GM12872 (cell line): Measurements from ENCODE around the gene NMD3.

Source experiments
- TF ChIP-seq, protein P1 (sequence below): IDR thresholded peaks from 3 replicates; pipeline ENCODE4 v1.5.1; 2011; ENCODE audit warnings: low read depth, mild to moderate bottlenecking, low read length, moderate library complexity; ENCODE audit not compliant: insufficient read depth

Gene NMD3

DNA sequence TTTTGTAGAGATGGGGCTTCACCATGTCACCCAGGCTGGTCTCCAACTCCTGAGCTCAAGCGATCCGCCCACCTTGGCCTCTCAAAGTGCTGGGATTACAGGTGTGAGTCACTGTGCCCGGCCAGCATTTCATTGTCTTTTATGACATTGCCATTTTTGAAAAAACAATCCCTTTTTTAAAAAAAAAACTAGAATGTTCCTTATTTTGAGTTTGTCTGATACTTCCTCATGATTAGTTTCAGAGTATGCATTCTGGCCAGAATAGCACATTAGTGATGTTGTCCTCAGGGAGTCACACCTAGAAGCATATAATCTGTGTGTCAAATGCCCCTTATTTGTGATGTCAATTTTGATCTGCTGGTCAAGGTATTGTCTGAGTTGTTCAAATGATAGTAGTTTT, 21.2 kb upstream of the NMD3 start:
- TF ChIP-seq, protein P1, sequence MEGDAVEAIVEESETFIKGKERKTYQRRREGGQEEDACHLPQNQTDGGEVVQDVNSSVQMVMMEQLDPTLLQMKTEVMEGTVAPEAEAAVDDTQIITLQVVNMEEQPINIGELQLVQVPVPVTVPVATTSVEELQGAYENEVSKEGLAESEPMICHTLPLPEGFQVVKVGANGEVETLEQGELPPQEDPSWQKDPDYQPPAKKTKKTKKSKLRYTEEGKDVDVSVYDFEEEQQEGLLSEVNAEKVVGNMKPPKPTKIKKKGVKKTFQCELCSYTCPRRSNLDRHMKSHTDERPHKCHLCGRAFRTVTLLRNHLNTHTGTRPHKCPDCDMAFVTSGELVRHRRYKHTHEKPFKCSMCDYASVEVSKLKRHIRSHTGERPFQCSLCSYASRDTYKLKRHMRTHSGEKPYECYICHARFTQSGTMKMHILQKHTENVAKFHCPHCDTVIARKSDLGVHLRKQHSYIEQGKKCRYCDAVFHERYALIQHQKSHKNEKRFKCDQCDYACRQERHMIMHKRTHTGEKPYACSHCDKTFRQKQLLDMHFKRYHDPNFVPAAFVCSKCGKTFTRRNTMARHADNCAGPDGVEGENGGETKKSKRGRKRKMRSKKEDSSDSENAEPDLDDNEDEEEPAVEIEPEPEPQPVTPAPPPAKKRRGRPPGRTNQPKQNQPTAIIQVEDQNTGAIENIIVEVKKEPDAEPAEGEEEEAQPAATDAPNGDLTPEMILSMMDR, result no peak

DNA sequence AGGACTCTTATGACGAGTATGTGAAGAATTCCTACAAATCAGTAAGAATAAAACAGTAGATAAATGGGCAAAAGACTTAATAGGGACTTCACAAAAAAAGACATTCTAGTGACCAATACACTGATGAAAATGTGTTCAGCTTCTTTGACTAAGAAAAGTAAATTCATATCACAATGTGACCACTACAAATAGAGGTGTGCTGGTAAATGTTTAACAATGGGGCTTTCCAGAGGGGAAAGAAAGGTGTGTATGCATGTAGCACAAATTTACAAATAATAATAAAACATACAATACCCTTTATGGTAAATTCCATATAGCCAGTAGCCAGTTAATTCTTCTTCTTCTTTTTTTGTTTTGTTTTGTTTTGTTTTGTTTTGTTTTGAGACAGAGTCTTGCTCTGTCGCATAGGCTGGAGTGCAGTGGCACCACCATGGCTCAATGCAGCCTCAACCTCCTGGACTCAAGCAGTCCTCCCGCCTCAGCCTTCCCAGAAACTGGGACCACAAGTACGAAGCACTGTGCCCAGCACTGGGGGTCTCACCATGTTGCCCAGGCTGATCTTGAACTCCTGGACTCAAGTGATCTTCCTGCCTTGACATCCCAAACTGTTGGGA, 17.5 kb upstream of the NMD3 start:
- TF ChIP-seq, protein P1, result no peak

DNA sequence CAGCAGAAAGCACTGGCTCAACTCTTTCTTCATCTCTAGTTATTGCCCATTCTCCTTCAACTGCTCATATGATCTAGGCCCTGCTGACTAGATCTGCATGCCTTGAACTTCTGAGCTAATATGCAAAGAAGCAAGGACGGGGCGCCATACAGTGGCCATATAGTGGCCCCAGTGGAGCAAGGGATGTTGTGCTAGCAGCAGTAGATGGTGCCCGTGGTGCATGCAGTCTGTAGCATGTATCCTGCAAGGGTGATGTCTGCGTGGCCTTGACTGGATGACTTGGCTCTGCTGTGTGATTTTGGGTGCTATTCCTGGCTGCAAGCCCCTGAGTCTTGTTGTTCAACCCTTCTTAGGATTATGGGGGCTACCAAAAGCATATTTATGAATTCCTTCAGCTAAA, 12.2 kb upstream of the NMD3 start:
- TF ChIP-seq, protein P1, result no peak

DNA sequence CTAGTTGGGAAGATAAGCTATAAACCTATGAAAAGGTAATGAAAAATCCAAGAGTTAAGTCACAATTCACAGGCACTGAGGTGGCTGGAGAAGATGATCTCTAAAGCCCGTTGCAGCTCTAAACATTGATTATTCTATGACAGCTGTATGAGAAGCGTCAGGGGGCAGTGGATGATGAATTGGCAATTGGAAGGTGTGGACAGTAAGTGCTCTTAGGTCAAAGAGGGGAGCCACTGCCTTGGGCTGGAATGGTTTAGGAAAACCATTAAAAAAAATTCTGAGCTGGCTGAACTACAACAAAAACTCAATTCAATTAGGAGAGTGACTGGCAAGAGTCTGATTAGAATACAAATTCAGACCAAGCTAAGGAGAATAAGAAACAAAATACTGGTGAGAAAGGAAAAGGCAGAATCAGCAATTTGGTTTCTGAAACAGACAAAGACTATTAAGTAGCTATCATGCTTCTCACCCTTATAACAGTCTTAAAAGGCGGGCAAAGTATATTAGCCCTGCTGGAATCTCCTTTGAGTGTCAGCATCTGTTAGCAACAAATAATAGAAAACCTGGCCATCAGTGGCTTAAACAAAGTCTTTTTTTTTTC, 8.8 kb upstream of the NMD3 start:
- TF ChIP-seq, protein P1, result no peak

DNA sequence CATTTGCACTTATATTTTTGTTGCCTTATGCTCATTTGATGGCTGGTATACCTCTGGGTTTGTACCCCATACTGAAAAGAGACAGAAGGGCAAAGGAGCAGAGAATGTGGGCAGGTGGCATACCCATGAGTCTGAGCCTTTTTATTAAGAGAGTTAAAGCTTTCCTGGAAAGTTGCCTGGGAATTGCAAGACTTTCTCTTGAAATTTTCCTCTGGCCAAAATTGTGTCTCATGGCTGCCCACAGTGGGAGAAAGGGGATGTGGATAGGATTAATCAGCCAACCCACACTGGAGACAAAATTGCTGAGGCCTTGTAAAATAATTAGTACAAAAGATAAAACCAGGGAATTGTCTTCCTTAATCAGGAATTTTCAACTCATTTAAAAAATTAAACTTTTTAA, 8.2 kb upstream of the NMD3 start:
- TF ChIP-seq, protein P1, result no peak

DNA sequence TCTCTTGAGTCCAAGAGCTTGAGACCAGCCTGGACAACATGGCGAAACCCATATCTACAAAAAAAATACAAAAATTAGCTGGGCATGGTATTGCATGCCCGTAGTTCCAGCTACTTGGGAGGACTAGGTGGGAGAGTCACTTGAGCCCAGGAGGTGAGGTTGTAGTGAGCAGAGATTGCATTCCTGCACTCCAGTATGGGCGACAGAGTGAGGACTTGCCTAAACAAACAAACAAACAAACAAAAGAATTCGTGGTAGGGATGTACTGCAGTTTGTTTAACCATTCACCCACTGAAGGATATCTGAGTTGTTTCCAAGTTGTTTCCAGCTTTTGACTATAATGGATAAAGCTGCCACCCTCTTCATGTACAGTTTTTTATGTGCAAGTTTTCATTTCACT, 7.5 kb upstream of the NMD3 start:
- TF ChIP-seq, protein P1, result no peak

DNA sequence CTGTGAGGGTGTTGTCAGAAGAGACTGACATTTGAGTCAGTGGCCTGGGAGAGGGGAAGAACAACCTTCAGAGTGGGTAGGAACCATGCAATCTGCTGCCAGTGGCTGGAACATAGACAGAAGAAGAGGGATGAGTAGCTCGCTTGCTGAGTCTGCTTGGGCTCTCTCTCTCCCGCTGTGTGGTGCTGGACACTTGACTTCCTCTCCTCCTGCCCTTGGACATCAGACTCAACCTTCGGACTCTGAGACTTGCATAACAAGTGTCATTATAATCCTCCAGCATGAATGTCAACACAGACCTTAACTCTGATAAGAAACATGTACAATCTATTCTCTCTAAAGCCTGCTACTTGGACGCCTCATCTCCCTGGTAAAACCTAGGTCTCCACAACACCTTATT, 5.9 kb upstream of the NMD3 start:
- TF ChIP-seq, protein P1, result no peak
